Mucosa of gallbladder (tissue), 1 donor: Measurements from ENCODE around the gene NDFIP2. TPM values are rescaled to one million over a fixed set of nuclear protein-coding genes. Genes with fewer than 3 reads are reported as not detected.

Experiments used
- DNase-seq: peaks from one replicate; pipeline ENCODE4 v3.0.0-alpha.2; 2020; ENCODE audit warnings: low spot score
- total RNA-seq: library from RNA; stranded (reverse); gene quantifications from one replicate; pipeline ENCODE4 v1.2.1, GENCODE V29; 2021
- donor health status: DM: no; HTN: no; CAD: no.

Gene NDFIP2
- total RNA-seq, 1 donor from 2014 or later, result 46.7 TPM

DNA sequence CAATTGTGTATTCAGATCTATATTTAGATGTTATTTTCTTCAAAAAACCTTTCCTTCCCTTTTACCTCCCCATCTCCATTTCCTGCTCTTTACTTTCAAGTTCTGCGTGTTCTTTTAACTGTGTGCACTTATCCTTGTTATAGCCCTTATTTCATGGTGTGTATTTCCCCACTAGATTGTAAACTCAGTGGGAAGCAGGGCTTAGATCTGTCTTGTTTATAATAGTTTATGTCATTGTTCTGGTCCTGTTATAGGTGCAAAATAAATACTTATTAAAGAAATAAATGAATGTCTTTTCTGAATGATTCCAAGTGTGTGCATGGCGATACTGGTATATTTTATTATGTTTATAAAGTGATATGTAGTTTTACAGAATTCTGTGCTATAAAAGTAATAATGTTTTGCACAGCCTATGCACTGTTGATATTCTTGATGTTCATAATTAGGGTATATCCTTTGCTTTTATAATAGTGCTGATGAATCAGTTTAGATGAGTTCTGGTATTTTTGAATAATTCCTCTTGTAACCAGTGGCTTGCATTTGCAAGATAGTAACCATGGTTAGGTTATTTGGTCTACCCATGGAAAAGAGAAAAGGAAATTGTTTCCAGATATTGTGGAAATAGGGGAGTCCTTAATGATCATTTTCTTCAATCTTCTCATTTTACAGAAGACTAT, 12.1 kb downstream of the NDFIP2 start:
- DNase-seq, result no peak

DNA sequence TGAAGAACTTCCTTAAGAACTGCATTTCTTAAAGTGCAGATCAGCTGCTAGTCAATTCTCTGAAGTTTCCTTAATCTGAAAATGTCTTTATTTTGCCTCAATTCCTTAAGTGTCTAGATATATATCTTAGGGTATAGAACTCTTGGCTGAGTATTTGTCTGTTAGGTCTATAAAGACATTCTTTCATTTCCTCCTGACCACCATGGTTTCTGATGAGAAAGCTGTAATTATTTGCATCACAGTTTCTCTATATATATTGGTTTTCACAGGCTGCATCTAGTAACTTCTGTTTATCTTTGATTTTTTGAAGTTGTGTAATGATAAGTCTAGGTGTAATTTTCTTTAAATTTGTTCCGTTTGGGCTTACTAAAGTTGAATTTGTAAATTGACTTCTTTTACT, 15.2 kb downstream of the NDFIP2 start:
- DNase-seq, result no peak

DNA sequence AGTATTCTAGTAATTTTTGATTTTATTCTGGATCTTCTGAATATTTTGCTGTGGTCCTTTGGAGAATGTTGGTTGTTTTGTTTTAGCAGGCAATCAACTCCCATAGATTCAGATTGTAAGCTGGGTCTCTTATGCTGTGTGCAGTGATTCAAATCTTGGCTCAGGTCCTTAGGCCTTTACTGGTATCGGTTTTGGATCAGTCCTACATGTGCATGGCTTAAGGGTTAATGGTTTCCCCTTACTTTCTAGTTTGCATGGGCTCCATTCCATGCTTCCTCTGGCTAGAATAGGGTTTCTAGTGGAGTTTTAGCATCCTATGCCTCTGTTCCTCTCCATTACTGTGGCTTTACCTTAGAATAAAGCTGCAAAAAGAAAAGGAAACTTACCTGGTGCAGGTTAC, 16.1 kb downstream of the NDFIP2 start:
- no peak for DNase-seq

DNA sequence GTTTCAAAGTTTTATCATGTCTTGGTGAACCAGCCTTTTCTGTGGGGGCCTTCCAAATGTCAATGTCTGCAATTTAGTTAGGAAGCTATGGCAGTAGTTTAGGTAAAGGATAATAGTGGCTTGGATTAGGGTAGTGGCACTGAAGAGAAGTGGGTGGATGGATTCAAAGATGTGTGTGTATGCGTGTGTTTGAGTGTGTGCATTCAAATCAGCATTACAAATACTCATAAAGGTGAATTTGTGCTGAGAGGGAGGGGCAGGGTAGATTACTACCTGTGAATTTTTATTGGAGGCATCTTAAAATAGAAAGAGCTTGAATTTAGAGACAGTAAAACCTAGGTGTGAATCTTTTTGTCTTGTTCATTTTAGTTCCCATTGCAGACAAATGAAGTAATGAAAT, 16.9 kb downstream of the NDFIP2 start:
- DNase-seq, result no peak

DNA sequence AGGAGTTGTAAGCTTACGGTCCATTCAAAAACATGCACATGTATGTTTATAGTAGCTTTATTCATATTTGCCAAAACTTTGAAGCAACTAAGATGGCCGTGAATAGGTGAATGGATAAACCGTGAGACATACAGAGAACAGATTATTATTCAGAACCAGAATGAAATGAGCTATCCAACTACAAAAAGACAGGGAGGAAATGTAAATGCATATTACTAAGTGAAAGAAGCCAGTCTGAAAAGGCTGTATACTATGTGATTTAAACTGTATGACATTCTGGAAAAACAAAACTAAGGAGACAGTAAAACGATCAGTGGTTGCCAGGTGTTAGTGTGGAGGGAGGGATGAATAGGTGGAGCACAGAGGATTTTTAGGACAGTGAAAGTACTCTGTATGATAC, 19.9 kb downstream of the NDFIP2 start:
- DNase-seq, result no peak

DNA sequence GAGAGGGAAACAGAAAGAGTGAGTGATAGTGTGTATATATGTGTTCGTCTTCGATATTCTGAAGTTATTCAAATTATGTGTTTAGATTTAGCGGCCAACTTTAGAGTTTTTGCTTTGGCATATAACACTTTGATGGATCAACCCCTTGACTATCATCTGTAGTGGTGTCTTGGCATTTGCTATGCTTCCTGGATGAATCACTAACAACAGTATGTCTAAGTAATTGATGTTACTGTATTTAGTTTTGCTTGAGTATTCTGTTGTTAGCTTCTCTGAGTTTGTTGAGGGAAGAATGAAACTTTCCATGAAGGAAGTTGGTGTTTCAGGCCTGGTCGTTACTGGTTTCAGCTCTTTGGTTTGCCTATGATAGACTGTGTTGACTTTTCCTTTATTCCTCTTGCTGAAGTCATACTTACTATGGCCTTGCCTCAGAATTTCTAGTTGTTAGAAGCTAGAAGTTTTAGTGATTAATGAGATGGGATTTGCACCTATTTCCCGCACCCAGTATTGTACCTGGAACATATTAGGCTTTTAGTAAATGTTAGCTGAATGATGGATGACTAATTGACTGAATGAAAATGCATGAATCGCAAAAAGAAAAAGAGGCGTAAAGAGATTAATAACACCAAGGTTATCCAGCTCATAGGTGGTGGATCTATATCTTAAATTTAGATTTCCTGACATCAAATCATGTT, 20.7 kb downstream of the NDFIP2 start:
- DNase-seq, result no peak

DNA sequence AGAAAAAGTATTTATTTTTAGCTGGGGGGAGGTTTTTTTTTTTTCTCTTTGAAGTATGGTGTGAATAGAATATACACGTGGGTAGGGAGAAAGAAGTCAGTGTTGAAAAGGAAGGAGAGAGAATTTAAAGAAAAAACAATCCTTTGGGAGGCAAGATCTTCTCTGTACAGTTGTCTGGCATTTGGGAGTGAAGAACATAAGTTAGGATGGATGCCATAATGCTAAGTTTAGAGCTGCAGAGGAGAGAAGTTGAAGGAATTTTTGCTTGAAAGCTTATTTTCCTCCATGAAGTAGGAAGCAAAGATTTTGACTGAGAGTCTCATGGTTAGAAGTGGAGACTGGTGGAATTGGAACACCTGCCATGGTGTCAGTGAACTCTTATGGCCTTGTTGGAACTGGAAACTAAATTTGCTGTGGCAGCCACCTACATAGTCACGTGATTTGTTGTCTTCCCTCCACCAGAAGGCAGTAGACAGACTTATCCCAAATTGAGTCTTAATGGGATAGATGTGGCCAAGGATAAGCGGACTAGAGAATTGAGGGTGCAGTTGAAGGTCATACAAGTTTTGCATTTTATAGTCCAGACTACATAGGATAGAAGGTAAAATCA, 22.0 kb downstream of the NDFIP2 start:
- no peak for DNase-seq

DNA sequence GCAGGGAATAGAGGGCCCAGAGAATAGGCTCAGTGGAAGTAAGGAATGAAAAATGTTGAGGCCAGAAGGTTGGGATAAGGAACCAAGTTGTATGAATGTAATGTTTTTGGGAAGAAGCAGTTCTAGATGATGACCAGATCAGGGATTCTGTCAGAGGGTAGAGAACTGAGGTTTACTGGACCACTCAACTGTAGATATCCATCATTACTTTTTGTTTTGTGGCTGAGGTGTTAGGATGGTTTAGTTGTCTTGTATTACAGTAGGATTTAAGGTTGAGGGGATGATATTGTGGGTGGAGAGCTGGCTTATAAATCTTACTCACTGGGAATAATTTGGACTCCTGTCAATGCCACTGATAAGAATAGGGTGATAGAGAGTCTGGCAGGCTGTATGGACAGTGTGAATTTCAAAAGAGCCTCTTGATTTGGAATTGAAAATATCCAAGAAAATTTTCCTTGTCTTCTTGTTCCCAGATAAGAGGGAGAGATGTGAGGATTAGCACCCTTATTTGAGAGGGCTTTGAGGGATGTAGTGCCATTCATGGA, 22.6 kb downstream of the NDFIP2 start:
- DNase-seq, result no peak

DNA sequence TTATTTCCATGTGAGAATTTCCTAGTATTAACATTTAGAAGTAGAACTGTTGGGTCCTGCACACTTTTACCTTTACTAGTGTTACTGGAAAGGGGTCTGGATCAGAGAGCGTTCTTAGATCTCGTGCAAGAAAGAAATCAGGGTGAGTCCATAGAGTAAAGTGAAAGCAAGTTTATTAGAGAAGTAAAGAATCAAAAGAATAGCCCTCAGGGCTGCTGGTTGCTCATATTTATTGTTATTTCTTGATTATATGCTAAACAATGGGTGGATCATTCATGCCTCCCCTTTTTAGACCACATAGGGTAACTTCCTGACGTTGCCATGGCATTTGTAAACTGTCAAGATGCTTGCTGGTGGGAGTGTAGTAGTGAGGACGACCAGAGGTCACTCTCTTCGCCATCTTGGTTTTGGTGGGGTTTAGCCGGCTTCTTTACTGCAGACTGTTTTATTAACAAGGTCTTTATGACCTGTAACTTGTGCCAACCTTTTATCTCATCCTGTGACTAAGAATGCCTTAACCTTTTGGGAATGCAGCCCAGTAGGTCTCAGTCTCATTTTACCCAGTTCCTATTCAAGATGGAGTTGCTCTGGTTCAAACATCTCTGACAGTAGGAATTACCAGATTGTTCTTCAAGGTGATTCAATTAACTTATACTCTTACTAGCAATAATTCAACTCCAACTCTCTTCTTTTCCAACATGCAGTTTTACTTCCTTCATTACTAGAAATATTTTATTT, 27.4 kb downstream of the NDFIP2 start:
- DNase-seq, result no peak

DNA sequence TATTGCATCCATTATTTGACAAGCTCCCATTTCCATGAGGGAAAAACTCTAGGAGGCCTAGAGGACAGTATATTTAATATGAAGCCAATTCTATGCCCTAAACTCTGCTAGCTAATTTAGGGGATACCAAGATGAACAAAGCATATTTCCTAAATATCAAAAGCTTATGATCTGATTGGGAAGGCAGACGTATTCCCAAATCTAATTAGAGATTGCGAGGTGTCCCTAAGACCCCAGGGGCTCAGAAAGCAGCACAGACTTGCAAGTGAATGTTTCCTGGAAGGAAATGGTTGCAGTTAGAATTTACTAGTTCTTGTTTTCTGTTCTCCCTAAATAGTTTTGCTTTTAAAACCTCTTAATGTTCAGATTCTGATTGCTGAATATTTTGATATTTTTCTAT, 30.7 kb downstream of the NDFIP2 start:
- DNase-seq, result no peak

DNA sequence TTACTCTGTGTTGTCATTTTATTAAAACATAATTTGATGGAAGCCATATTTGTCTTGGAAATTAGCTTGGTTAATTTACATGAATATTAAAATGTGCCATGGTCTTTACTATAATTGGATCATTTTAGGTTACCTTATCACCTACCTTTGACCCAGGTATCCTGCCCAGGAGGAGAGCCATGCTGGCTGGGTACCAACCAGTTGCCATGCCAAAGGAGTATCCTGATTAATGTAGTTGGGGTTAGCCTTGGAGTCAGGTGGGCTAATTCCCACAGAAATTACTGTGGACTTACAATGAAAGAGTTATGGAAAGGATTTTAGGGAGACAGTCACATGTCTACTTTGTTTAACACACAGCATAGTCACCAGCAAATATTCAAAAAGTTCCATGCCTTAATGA, 32.0 kb downstream of the NDFIP2 start:
- no peak for DNase-seq

DNA sequence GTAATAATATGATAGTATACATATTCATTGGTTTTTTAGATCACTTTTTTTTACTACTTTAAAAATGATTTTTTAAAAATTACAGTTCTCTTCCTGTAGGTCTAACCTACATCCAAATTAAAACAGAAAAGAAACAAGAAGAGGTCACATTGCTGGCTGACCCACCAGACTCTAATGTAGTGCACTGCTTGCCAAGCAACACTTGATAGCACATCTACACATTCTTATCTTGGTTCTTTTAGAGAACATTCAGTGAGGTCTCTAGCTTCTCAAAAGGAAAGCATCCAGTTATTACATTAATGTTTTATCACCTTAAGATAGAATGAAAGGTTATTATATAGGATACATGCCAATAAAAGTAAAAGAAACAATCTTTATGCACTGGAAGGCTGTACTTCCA, 35.6 kb downstream of the NDFIP2 start:
- DNase-seq, result no peak

DNA sequence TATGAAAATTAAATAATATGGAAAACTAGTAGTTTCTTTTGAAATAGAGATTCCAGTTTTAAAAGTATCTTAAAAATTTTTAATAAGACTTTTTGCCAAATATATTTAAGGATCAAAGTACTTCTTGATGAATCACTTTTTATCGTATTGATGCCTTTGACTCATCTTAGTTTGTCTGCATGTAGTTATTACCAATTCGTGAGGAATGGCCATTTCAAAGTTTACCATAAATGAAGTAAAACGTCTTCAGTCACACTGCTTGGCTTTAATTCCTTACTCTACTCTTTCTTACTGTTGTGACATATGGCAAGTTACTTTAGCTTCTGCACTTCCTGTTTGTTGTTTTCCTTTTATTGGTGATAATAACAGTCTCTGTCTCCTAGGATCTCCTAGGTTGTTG, 38.3 kb downstream of the NDFIP2 start:
- DNase-seq, result no peak

DNA sequence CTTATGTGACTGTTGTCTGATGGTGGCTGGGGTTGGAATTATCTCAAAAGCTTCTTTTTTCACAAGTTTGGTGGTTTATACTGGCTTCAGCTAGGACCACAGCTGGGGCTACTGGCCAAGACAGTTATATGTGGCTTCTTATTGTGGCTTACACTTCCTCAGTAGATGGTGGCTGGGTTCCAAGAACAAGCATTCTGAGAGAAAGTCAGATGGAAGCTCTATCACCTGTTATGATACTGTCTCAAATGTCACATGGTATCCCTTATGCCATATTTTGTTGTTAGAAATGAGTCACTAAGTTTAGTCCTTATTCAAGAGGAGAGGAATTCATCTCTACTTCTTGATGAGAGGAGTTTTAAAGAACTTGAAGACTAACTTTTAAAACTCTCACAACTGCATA, 41.6 kb downstream of the NDFIP2 start:
- no peak for DNase-seq

DNA sequence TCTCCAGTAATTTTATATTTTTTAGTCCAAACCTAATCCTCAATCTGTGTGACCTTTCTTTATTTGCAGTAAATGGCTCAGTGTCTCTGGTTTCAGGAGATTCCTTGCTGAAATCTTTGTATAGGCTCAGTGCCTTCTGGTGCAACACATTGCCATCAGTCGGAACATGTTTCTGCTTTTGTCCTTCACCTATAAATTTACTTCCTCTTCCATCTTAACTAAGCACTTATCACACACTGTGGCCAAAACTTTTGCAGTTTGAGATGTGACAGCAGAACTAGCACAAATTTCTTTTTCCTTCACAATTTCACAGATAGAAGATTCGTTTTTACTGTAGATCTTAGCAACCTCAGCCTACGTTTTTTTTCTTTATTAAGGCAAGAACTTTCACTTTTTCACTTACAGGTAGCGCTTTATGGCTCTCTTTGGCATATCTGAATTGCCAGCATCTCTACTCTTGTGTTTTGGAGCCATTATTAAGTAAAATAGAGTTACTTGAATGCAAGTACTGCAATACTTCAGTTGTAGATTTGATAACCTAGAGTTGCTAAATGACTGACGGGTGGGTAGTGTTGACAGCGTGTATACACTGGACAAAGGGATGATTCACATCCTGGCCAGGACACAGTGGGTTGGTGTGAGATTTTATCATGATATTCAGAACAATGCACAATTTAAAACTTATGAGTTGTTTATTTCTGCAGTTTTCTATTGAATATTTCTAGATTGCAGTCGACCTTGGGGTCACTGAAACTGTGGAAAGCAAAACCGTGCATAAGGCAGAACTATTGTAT, 44.3 kb downstream of the NDFIP2 start:
- DNase-seq, result no peak

DNA sequence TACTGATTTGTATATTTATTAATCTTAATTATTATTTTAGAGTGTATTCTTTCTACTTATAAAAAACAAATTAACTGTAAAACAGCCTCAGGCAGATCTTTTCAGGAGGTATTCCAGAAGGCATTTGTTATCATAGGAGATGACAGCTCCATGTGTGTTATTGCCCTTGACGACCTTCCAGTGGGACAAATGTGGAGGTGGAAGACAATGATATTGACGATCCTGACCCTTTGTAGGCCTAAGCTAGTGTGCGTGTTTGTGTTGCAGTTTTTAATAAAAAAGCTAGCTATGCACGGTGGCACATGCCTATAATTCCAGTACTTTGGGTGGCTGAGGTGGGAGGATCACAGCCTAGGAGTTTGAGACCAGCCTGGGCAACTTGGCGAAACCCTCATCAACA, 46.7 kb downstream of the NDFIP2 start:
- no peak for DNase-seq

DNA sequence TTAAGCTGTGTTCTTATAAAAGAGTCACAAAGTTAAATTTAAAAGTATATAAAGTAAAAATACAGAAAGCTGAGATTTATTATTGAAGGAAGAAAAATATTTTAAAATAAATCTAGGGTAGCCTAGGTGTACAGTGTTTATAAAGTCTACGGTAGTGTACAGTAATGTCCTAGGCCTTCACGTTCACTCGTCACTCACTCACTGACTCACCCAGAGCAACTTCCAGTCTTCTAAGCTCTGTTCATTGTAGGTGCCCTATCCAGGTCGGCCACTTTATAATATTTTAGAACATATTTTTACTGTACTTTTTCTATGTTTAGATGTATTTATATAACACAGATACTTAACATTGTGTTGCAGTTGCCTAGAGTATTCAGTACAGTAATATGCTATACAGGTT, 47.4 kb downstream of the NDFIP2 start:
- no peak for DNase-seq

DNA sequence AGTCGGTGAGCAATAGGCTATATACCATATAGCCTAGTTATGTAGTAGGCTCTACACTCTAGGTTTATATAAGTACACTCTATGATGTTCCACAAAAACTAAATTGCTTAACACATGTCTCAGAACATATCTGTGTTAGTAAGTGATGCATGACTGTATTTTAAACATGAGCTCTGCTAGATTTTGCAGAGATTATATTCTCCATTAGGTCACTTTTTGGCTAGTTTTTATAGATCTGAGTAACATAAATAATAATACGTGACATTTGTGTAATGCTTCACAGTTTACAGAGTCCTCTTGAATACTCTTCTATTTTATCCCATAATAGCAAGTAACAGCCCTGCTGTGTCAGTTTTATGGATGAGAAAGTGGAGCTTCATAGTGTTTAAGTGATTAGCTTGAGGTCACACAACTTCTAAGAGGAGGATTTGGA, 47.8 kb downstream of the NDFIP2 start:
- no peak for DNase-seq

DNA sequence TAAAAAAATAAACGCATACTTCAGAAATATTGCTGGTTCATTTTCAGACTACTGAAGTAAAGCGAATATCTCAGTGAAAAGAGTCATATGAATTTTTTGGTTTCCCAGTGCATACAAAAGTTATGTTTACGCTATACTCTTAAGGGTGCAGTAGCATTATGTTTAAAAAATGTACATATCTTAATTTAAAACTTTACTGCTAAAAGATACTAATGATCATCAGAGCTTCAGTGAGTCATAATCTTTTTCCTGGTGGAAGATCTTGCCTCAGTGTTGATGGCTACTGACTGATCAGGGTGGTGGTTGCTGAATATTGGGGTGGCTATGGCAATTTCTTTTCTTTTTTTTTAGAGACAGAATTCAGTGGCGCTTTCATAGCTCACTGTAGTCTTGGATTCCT, 48.9 kb downstream of the NDFIP2 start:
- DNase-seq, result no peak

DNA sequence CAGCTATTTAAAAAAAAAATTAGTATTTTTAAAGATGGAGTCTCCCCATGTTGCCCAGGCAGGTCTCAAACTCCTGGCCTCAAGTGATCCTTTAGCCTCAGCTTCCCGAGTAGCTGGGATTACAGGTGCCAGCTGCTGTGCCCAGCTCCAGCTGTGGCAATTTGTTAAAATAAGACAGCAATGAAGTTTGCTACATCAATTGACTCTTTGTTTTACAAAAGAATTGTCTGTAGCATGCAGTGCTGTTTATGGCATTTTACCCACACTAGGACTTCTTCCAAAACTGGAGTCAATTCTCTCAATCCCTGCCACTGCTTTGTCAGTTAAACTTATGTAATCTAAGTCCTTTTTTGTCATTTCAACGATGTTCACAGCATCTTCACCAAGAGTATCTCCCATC, 49.3 kb downstream of the NDFIP2 start:
- DNase-seq, result no peak

DNA sequence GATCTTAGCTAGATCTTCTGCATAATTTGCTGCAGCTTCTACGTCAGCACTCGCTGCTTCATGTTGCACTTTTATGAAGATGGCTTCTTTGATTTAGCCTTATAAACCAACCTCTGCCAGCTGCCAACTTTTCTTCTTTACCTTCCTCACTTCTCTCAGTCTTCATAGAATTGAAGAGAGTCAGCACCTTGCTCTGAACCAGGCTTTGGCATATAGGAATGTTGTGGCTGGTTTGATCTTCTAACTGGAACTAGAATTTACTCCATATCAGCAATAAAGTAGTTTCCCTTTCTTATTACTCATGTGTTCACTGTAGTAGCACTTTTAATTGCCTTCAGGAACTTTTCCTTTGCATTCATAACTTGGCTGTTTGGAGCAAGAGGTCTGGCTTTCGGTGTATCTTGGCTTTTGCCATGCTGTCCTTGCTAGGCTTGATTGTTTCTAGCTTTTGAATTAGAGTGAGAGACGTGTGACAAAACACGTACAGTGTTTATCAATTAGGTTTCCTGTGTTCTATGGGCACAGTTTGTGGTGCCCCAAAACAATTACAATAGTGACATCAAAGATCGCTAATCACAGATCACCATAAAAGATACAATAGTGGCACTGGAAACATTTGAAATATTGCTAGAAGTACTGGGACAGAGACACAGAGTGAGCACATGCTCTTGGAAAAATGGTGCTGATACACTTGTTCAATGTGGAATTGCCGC, 50.7 kb downstream of the NDFIP2 start:
- no peak for DNase-seq
